Stimulated activated CD4-positive, alpha-beta T cell treated with anti-CD3 and anti-CD28 coated beads, TNF-alpha, amount 100 ng/mL, for 4 hours (primary cell): ENCODE data around the gene FRMD8.

Experiments used
- DNase-seq, 3 experiments: peaks; one replicate each; pipeline ENCODE4 v3.0.0-alpha.2; 2020; ENCODE audit warnings: low read depth in 3 of 3

The FRMD8 gene

GRCh38 chr11:65454696-65455456 lies 68.4 kb downstream of the FRMD8 start:
- peak; percentile 60 to 74 (median 63) for DNase-seq

- no peak for DNase-seq
Measured at GRCh38 chr11:65456418-65456817, 70.0 kb downstream of the FRMD8 start.

DNA sequence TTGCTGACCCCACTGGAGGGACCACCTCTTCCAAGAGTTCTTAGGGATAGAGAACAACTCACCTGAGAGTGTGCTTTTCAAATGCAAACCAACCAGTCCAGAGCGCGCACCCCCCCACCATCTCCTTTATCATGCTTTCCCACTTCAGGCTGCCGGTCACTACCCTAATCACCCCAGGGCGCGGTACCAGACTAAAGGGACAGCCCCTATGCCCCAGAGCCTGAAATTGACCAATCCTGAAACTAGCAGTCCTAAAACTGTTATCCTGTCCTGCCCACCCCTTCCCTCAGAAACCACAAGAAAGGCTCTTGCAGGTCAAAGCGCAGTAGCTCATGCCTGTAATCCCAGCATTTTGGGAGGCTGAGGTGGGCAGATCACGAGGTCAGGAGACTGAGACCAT lies 73.1 kb downstream of the FRMD8 start:
- DNase-seq = no peak
